KMS-11 (cell line): ENCODE data around the gene PET117.
"Not testable (repeated sequence)": the region's sequence is repeated elsewhere in the genome, so short reads cannot be mapped to it uniquely, and the experiment has no call there.

Source experiments
- H2AFZ ChIP-seq: fragments of 200-600 bp; sonication (generic); 2 replicates; pipeline ENCODE4 v1.6.1; 2016; ENCODE audit warnings: antibody characterized with exemption, mixed run types, low read depth
- H3K27ac ChIP-seq: fragments of 200-600 bp; sonication (generic); 2 replicates; pipeline ENCODE4 v1.6.1; 2016; ENCODE audit warnings: mild to moderate bottlenecking, mixed run types
- H3K27me3 ChIP-seq: fragments of 200-600 bp; sonication (generic); 2 replicates; pipeline ENCODE4 v1.6.1; 2017; ENCODE audit warnings: mild to moderate bottlenecking, low read depth, mixed run types, moderate library complexity; ENCODE audit not compliant: insufficient read depth
- H3K36me3 ChIP-seq: fragments of 200-600 bp; sonication (generic); 2 replicates; pipeline ENCODE4 v1.6.1; 2017; ENCODE audit warnings: mild to moderate bottlenecking, mixed run types; ENCODE audit not compliant: insufficient read depth
- H3K4me1 ChIP-seq: fragments of 200-600 bp; sonication (generic); 2 replicates; pipeline ENCODE4 v1.6.1; 2016; ENCODE audit warnings: mild to moderate bottlenecking, low read depth, mixed run types; ENCODE audit not compliant: poor library complexity, severe bottlenecking
- H3K4me2 ChIP-seq: fragments of 200-600 bp; sonication (generic); 2 replicates; pipeline ENCODE4 v1.7.0; 2016; ENCODE audit warnings: mild to moderate bottlenecking, mixed run types
- H3K4me3 ChIP-seq: fragments of 200-600 bp; sonication (generic); IDR thresholded peaks from 2 replicates; pipeline ENCODE4 v1.6.1; 2017; ENCODE audit warnings: low read depth, low read length, mixed read lengths; ENCODE audit not compliant: insufficient read depth
- H3K79me2 ChIP-seq: fragments of 200-600 bp; sonication (generic); 2 replicates; pipeline ENCODE4 v1.6.1; 2016; ENCODE audit warnings: low read depth, mixed run types; ENCODE audit not compliant: insufficient read depth
- H3K9ac ChIP-seq: fragments of 200-600 bp; sonication (generic); 2 replicates; pipeline ENCODE4 v1.6.1; 2016; ENCODE audit warnings: mild to moderate bottlenecking, mixed run types
- H4K20me1 ChIP-seq: fragments of 200-600 bp; sonication (generic); 2 replicates; pipeline ENCODE4 v1.6.1; 2016; ENCODE audit warnings: mild to moderate bottlenecking, mixed run types; ENCODE audit not compliant: insufficient read depth
- TF ChIP-seq, protein P1 (sequence below): fragments of 200-600 bp; sonication (generic); conservative IDR thresholded peaks from 2 replicates; pipeline ENCODE4 v1.6.1; 2017; ENCODE audit warnings: low read depth, mild to moderate bottlenecking, antibody characterized with exemption, low read length, moderate library complexity, mixed read lengths

Gene PET117, protein sequence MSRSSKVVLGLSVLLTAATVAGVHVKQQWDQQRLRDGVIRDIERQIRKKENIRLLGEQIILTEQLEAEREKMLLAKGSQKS

DNA sequence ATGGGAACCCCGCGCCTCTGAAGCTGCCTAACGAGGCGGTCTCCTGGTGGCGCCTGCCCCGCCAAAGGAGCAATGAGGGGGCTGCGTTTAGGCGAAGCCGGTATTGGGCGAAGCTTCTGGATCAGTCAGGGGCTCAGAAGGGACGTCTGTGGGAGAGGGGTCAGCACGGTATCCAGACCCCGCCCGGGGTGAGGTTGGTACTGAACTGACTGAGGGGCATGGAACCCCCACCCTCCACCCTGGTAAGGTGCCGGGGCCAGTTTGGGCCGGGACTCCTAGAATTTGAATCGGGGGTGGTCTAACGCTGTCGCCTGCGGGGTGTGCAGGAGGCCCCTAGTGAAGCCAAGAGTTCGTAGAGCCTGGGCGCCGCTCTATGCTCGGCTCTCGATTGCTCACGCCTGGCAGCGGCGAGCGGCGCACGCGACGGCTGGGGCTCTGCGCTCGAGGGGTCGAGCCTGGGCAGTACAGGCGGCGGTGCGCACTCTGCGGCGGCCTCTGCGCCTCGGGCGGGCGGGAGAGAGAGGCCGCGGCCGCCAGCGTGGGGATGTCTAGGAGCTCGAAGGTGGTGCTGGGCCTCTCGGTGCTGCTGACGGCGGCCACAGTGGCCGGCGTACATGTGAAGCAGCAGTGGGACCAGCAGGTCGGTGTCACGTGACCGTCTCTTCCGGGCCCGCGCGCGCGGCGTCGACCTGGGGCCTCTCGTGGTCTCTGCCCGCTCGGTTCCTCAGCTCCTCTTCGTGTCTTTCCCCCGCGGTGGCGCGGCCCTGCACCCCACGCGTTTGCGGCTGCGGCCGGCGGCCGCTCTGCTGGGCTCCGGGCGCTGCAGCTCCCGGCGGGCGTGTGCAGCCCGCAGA lies at the start of gene PET117, which contains the start of gene KAT14:
TSS of gene PET117 (plus strand) at position 452 of the 854 bp plus-strand sequence. CDS start at position 545, 93 bp downstream.
TSS of gene KAT14 (plus strand) at position 452 of the 854 bp plus-strand sequence. CDS start 4,798 bp downstream, outside the sequence.
- peak within 1 kb of the TSS; percentile 99 for H2AFZ ChIP-seq
- peak within 1 kb of the TSS; percentile 80 for H3K27ac ChIP-seq
- peaks cover 7% of the 10 kb centered on the region for H3K4me1 ChIP-seq
- H3K9ac ChIP-seq, result peak within 1 kb of the TSS; percentile 88
- H3K4me2 ChIP-seq, result peak within 1 kb of the TSS; percentile 80
- H3K36me3 ChIP-seq, result no peaks in the 10 kb centered on the region
- no peaks in the 10 kb centered on the region for H3K27me3 ChIP-seq
- H3K4me3 ChIP-seq, result no peak within 1 kb of the TSS
- H4K20me1 ChIP-seq, result no peaks in the 10 kb centered on the region
- peaks cover 16% of the 10 kb centered on the region for H3K79me2 ChIP-seq
- TF ChIP-seq, protein P1, sequence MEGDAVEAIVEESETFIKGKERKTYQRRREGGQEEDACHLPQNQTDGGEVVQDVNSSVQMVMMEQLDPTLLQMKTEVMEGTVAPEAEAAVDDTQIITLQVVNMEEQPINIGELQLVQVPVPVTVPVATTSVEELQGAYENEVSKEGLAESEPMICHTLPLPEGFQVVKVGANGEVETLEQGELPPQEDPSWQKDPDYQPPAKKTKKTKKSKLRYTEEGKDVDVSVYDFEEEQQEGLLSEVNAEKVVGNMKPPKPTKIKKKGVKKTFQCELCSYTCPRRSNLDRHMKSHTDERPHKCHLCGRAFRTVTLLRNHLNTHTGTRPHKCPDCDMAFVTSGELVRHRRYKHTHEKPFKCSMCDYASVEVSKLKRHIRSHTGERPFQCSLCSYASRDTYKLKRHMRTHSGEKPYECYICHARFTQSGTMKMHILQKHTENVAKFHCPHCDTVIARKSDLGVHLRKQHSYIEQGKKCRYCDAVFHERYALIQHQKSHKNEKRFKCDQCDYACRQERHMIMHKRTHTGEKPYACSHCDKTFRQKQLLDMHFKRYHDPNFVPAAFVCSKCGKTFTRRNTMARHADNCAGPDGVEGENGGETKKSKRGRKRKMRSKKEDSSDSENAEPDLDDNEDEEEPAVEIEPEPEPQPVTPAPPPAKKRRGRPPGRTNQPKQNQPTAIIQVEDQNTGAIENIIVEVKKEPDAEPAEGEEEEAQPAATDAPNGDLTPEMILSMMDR, result no peak

DNA sequence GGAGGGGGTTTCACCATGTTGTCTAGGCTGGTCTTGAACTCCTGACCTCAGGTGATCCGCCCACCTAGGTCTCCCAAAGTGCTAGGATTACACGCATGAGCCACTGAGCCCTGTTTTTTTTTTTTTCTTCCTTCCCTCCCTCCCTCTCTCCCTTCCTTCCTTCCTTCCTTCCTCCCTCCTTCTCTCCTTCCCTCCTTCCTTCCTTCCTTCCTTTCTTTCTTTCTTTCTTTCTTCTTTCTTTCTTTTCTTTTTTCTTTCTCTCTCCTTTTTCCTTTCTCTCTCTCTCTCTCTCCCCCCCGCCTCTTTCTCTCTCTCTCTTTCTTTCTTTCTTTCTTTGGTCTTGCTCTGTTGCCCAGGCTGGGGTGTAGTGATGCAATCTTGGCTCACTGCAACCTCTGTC lies 49.4 kb upstream of the PET117 start:
- not testable (repeated sequence) for H3K4me2 ChIP-seq, H3K79me2 ChIP-seq, H3K4me1 ChIP-seq, H3K27ac ChIP-seq, H2AFZ ChIP-seq, H3K9ac ChIP-seq, H3K36me3 ChIP-seq, H4K20me1 ChIP-seq, H3K27me3 ChIP-seq, H3K4me3 ChIP-seq

DNA sequence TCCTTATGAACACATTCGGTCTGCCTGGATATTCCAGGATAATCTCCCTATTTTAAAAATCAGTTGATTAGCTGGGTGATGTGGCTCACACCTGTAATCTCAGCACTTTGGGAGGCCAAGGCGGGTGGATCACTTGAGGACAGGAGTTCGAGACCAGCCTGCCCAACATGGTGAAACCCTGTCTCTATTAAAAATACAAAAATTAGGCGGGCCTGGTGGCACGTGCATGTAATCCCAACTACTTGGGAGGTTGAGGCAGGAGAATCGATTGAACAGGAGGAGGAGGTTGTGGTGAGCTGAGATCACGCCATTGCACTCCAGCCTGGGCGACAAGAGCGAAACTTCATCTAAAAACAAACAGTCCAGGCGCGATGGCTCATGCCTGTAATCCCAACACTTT lies 48.8 kb upstream of the PET117 start:
- H3K4me1 ChIP-seq, H3K4me2 ChIP-seq, H3K4me3 ChIP-seq, H3K36me3 ChIP-seq, H3K79me2 ChIP-seq, H3K27me3 ChIP-seq, H2AFZ ChIP-seq, H3K9ac ChIP-seq, H4K20me1 ChIP-seq, H3K27ac ChIP-seq: not testable (repeated sequence)

DNA sequence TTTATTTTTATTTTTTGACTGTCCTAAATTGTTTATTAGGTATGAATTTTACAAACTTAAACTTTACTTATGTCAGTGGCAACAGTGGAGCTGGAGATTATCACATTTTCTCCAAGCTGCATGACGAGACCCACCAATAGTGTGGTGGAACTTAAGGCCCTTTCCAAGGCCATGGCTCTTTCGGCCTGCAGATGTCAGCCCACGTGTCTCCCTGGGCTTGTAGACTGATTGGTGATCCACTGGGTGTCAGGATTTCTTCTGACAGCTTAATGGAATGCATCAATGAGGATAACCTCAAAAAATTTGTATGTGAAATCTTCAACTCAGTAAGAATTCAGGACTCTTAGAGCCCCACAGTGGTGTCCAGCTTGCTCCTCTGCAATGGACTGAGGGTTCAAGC lies 47.6 kb upstream of the PET117 start:
- no peaks in the 10 kb centered on the region for H3K79me2 ChIP-seq
- no peak overlapping the region for H3K4me3 ChIP-seq
- no peaks in the 10 kb centered on the region for H3K36me3 ChIP-seq
- no peaks in the 10 kb centered on the region for H3K27me3 ChIP-seq
- H3K4me2 ChIP-seq, result no peak overlapping the region
- H2AFZ ChIP-seq, result no peak overlapping the region
- TF ChIP-seq, protein P1, result no peak
- H4K20me1 ChIP-seq, result no peaks in the 10 kb centered on the region
- no peaks in the 10 kb centered on the region for H3K4me1 ChIP-seq
- no peak overlapping the region for H3K27ac ChIP-seq
- H3K9ac ChIP-seq, result no peak overlapping the region

DNA sequence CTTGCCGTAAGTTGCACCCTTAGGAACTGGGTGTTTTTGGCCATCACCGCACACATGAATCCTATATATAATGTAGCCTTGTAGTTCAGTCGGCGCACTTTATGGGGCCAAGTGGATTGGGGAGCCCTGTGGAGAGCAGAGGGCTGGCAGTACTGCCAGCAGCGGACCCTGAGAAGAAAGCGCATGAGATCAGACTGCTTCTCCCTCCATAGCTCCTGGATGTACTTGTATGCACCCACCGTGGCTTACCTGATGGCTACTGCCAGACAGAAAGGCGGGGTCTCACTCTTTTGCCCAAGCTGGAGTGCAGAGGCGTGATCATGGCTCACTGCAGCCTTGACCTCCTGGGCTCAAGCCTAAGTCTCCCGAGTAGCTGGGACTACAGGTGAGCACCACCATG lies 47.2 kb upstream of the PET117 start:
- Histone ChIP-seq H3K9ac (no peak overlapping the region), H3K27me3 (no peaks in the 10 kb centered on the region), H3K36me3 (no peaks in the 10 kb centered on the region), H3K4me2 (no peak overlapping the region), H3K4me3 (no peak overlapping the region), H2AFZ (no peak overlapping the region), H3K79me2 (no peaks in the 10 kb centered on the region), H4K20me1 (no peaks in the 10 kb centered on the region), H3K4me1 (no peaks in the 10 kb centered on the region), H3K27ac (no peak overlapping the region)
- TF ChIP-seq, protein P1, result no peak
